ENCODE results near the gene DUSP8.
A peak's percentile ranks its signal among the peaks of the same experiment; 100 is the strongest.

Gene DUSP8

DNA sequence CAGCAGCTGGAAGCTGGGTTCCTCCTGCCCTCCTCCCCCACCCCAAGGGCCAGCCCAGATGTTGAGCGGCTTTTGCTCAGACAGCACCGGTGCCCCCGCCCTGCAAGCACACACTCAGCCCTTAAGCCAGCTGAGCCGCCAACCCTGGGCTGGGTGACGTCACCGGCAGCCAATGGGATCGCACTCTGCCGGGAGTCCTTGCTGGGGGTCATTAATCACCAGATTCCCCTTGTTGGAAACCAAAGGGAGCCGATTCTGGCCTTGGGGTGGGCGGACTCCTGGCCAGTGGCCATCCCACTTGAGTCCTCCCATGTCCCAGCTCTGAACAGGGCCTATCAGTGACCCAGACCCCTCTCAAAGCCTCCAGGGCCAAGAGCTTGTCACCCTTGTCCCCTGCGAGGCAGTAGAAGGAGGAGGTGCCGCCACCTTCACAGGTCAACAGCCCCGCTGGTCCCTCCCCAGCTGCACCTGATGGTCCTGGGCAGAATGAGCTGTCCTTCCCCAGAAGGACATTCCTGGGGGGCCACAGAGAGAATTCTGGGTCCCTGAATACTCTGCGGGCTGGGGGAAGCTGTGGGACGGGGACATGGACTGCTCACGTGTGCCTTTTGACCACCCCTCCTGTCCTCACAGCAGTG lies 7.4 kb downstream of the DUSP8 start:
- no peak for DNase-seq

DNA sequence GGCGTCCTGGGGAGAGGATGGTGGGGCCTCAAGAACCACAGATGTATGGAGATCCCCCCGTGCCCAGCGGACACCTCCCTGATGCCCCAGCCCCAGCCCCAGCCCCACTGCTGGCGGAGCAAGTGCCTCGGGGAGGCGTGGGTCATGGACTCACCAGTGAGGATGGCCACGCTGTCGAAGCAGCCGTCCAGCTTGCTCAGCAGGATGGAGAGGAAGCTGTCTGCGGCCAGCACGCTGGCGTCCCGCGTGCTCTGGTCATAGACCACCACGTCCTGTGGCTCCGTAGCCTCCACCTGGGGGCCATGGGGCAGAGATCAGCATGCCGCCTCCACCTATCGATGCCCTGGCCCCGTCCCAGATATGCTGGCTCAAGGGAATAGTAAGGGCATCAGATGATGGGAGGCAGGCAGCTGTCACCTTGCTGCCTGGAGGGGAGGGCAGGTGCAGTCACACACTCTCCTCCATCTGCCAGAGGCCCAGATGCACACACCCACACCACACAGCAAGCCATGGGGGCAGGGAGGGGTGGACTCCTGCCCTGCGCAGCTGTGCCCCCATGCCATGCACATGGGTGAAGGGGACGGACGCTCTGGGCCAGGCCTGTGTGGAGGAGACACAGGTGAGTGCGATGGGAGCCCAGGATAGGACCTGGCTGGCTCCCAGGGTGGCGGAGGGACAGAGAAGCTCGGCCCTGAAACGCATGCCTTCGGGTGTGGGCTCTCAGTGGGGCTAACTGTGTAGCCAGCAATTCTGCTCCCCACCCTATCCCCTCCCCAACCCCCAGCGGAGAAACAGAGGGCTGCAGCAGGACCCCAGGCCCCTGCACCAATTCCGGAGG lies 8.2 kb downstream of the DUSP8 start:
- no peak for DNase-seq

GRCh38 chr11:1563149-1563638 lies 8.9 kb downstream of the DUSP8 start:
- no peak for DNase-seq

- no peak for DNase-seq
Observed at GRCh38 chr11:1562469-1563148, 9.5 kb downstream of the DUSP8 start.

GRCh38 chr11:1561955-1562354 lies 10.1 kb downstream of the DUSP8 start:
- no peak for DNase-seq

DNA sequence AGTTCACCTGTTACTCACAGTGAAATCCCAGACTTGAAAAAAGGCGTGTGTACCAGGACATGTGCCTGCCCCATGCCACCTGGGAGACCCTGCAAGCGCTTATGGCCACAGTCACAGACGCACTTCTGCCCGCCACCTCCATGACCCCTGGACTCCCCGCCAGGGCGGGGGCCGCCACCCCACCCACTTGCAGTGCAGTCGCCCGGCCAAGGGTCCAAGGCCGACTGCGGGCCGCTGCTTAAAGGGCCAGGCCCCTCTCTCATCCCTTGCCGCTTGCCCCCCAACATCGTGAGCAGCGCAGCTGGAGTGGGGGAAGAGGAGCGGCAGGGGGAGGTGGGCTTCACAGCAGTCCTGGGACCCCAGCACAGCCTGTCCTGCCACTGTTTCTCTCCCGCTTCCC lies 10.8 kb downstream of the DUSP8 start:
- no peak for DNase-seq

- no peak for DNase-seq
Observed at GRCh38 chr11:1560649-1561251, 11.3 kb downstream of the DUSP8 start.

DNA sequence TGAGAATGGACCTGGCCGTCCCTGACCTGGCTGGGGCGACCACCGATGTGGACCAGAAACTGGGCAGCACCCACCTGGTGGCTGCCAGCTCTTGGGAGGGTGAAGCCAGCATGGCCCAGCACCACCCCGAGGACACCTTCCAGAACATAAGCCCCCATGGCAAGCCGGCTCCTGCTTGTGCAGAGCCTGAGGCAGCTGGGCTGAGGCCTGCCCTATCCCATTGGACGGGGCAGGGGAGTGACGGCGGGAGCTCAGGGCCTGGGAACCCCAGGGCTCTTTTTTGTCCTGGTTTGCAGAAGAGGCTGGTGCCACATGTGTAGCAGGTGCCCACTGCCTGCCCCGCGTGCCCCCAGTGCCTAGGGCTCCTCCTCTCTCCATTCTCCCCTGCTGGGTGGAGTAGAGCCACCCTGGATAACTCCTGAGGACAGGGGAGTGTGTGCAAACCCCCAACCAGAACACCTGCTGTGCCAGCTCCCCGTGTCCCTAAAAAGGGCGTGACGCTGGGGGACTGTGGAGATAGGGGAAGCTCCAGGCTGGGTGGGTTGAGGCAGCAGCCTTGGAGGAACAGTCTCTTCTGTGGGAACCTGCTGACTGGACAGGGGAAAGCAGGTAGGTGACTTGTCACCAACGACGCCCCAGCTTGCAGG lies 11.9 kb downstream of the DUSP8 start:
- DNase-seq: no peak

DNA sequence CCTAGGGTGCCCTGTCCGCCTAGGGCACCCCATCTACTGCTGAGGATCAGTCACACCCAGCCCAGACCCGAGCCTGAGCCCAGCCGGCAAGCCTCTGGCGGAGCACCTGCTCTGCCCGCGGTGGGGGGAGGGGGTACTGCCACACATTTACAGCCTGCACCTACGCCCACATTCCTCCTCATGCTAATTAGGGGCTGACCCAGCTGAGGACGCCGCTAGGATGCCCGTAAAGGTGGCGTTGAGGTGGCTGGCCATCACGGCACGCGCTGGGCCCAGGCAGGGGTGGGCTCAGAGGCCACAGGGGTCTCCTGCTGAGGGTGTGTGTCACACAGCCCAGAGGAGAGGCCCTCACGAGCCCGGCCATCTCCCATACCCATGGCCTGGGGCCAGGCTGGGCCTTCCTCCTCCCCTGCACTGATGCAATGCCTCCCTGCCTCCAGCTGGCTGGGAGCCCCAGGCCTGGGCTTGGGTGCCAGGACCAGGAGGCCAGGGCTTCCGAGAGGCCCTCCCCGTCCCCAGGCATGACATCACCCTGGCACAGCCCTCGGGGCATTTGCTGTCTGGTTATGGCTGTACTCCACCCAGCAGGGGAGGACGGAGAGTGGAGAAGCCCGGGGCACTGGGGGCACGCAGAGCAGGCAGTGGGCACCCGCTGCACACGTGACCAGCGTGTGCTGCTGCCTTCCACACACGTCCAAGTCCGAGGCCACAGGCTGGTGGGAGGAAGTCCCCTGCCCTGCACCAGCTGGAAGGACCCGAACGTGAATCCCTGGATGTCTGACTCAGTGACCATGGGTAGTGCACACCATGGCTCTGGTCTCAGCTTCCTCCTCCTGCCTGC lies 12.7 kb downstream of the DUSP8 start:
- DNase-seq: peak; percentile 30

DNA sequence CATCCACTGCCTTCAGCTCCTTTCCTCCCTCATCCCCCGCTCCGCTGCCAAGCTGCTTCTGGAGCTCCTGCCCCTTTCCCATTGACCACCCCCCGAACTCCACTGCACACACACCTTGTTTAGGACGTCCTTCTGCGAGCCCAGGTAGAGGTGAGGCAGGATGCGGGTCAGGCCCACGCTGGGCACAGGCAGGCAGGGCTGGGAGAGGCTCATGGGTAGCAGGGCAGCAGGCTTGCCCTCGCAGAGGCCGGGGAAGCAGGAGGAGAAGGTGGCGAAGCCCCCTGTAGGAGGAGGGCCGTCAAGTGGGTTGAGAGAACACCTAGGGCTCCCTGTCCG lies 13.3 kb downstream of the DUSP8 start:
- DNase-seq: no peak

DNA sequence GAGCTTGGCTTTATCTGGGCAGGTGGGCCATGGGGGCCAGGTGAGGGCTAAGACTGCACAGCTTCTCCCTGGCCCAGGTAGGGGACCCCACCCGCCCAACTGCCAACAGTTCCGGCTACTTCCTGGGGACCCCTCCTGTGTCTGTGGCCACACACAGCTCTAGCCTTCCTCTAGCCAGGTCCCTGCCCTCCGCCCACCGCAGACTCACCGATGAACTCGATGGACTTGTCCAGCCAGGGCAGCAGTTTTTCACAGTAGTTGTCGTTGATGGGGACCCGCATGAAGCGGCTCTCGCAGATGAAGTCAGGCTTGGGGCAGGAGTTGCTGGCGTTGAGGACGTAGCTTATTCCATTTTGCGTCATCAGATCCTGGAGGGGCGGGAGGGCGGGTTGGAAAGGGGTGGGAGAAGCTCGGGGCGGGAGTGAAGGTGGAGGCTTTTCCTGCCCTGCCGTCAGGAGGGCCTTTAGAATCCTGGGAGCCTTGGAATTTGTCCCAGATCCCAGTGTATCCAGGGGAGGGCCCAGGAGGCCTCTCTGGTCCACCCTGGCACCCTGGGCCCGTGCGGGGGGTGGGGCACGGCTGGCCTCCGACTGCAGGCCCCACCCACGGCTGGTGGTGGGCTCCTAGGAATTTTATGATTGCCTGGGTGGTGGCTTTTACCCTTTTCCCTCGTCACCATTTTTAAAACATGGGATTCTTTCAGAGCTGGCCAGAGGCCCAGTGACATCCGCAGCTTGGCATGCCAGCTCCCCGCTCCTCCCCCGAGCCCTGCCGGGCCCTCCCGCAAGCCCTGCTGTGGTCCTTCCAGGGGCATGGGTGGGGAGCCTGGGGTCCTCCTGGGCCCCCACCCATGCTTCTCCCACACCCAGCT lies 13.9 kb downstream of the DUSP8 start:
- no peak for DNase-seq

GRCh38 chr11:1557051-1557884 lies 14.8 kb downstream of the DUSP8 start:
- DNase-seq: no peak

GRCh38 chr11:1556278-1556902 lies 15.7 kb downstream of the DUSP8 start:
- DNase-seq: no peak

- no peak for DNase-seq
Observed at GRCh38 chr11:1555713-1556153, 16.3 kb downstream of the DUSP8 start.

GRCh38 chr11:1554981-1555712 lies 16.9 kb downstream of the DUSP8 start:
- DNase-seq: no peak

DNA sequence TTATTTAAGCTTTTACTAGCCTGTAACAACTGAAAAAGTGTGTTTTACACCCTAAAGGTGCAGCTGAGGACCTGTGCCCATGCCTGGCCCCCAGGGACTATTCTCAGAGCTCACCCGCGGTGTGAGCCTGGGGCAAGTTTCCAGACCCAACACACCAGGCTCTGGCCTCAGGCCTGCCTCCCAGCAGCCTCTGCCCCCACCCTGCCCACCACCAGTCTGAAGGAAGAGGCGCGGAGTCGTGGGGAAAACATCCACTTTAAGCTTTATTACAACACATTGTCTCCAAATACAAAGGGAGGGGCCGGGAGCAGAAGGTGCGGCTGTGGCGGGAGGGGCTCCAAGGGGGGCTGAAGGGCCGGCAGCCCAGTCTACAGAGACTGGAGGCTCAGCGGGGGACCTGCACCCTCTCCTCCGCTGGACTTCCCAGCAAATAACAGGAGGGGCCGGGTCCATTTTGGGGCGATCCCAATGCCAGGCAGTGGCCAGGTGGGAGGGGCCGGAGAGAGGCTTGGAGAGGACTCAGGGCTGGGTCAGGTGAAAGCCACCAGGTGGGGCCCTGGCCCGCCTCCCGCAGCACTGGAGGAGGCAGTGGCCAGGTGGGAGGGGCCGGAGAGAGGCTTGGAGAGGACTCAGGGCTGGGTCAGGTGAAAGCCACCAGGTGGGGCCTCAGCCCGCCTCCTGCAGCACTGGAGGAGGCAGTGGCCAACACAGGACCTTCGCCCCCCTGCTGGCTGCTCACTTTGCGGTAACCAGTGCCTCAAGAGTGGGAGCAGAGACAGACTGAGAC lies 18.1 kb downstream of the DUSP8 start:
- DNase-seq: no peak

Data from stimulated activated CD4-positive, alpha-beta T cell treated with anti-CD3 and anti-CD28 coated beads, Interleukin-15, amount 100 ng/mL, for 24 hours (primary cell).